Natural killer cell treated with Interleukin-12 subunit alpha and Interleukin-12 subunit beta and Interleukin-15 and Interleukin-18, amount 100 ng/mL, for 72 hours (primary cell): ENCODE measurements around the gene RWDD4. TPM values are rescaled to one million over a fixed set of nuclear protein-coding genes. Genes with fewer than 3 reads are reported as not detected.
"Not testable (repeated sequence)": the region's sequence is repeated elsewhere in the genome, so short reads cannot be mapped to it uniquely, and the experiment has no call there.

Source experiments
- ATAC-seq, 2 donors: fragments of 150-1000 bp; cut with Tn5 transposase in 1 of 2; sonication (Bioruptor Pico), chemical (Tn5 transposase) in 1 of 2; 2 replicates each; pipeline ENCODE4 v1.10.0; 2021
- DNase-seq: peaks from one replicate; pipeline ENCODE4 v3.0.0; 2022; ENCODE audit warnings: low spot score
- H3K27ac Mint-ChIP-seq, 2 donors: 1 replicate in 1 of 2; 2 replicates in 1 of 2; pipeline ENCODE4 v1.8.0; 2022; ENCODE audit warnings: mixed read lengths in 2 of 2, mild to moderate bottlenecking in 1 of 2, moderate library complexity in 1 of 2
- H3K27me3 Mint-ChIP-seq, 2 donors: 1 replicate in 1 of 2; 2 replicates in 1 of 2; pipeline ENCODE4 v1.8.0; 2022; ENCODE audit warnings: mixed read lengths in 2 of 2
- H3K36me3 Mint-ChIP-seq: one replicate; pipeline ENCODE4 v1.8.0; 2022; ENCODE audit warnings: mixed read lengths
- H3K4me1 Mint-ChIP-seq, 2 donors: 1 replicate in 1 of 2; 2 replicates in 1 of 2; pipeline ENCODE4 v1.8.0; 2022; ENCODE audit warnings: low read depth in 2 of 2, mixed read lengths in 2 of 2, mild to moderate bottlenecking in 1 of 2
- H3K4me3 Mint-ChIP-seq: one replicate; pipeline ENCODE4 v1.8.0; 2022; ENCODE audit warnings: mixed read lengths
- H3K9me3 Mint-ChIP-seq: 2 replicates; pipeline ENCODE4 v1.8.0; 2022; ENCODE audit warnings: mixed read lengths
- total RNA-seq, 2 donors: library from RNA; stranded (reverse); gene quantifications; one replicate each; pipeline ENCODE4 v1.2.3, GENCODE V29; 2022

RWDD4 gene
- total RNA-seq, 2 donors from 2014 or later, result 16.8 to 32.4 TPM

DNA sequence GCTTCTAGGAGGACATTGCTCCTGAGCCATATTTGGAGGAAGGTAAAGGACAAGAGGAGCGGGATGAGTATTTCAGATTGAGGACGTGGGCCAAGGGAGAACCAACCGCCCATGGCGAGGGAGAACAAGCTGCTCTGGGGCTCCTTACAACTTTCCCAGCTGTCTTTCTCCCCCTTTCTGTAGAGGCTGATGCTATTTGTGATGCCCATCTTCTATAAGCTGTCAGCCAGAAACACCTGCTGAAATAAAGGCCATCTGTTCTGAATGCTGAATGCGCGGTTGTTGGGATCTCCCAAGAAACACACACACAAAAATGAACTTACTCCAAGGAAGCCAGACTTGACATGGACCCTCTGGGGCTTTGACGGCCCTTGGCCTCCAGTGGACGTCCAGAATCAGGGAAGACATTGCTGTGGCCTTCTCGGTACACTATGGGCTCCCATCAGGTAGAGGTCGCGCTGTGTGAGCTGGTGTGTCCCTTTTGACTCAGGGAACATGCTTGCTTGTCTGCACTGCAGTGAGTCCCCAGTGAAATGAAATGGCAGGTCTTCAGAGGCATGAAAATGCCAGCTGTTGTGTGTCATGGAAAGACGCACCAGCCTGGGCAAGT, 30.9 kb downstream of the RWDD4 start:
- Mint-ChIP-seq H3K36me3 (no peaks in the 10 kb centered on the region), H3K4me3 (no peak overlapping the region), H3K4me1 (no peaks in the 10 kb centered on the region), H3K27ac (no peak overlapping the region), H3K27me3 (no peaks in the 10 kb centered on the region), H3K9me3 (no peaks in the 10 kb centered on the region)
- no peak for DNase-seq
- ATAC-seq, result peak in 1 of 2 donors; percentile 31

GRCh38 chr4:183627286-183627685, 31.7 kb downstream of the RWDD4 start:
- peak in 1 of 2 donors; percentile 32 for ATAC-seq
- H3K27me3 Mint-ChIP-seq, H3K4me3 Mint-ChIP-seq, DNase-seq, H3K4me1 Mint-ChIP-seq, H3K9me3 Mint-ChIP-seq, H3K27ac Mint-ChIP-seq, H3K36me3 Mint-ChIP-seq: not testable (repeated sequence)

- H3K27ac Mint-ChIP-seq, result no peak overlapping the region
- H3K27me3 Mint-ChIP-seq, result peaks cover 0 to 5% of the 10 kb centered on the region in 2 donors
- no peaks in the 10 kb centered on the region for H3K36me3 Mint-ChIP-seq
- H3K9me3 Mint-ChIP-seq, result no peaks in the 10 kb centered on the region
- no peaks in the 10 kb centered on the region for H3K4me1 Mint-ChIP-seq
- no peak for ATAC-seq
- no peak for DNase-seq
- no peak overlapping the region for H3K4me3 Mint-ChIP-seq
These were observed 32.8 kb downstream of the RWDD4 start for GRCh38 chr4:183626168-183626567.

DNA sequence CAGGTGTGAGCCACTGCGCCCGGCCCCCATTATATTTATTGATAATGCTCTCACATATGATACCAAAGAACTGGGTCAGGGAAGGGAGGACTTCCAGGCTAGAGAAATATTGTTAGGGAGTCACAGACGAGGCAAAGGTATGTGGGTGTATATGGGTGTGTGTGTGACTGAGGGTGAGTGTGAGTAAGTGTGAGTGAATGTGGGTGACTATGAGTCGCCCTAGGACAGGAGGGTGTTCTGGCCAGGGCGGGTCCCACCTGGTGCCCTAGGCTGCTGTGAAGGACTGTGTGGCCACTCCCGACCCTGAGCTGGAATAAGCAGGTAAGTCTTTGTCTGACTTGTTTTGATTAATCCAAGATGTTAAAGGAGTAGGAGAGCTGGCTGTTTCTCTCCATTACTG, 34.4 kb downstream of the RWDD4 start:
- Mint-ChIP-seq H3K27me3 (peaks cover 6 to 8% of the 10 kb centered on the region in 2 donors), H3K4me1 (no peaks in the 10 kb centered on the region), H3K9me3 (no peaks in the 10 kb centered on the region), H3K27ac (no peak overlapping the region), H3K4me3 (no peak overlapping the region), H3K36me3 (no peaks in the 10 kb centered on the region)
- ATAC-seq, result peak in 1 of 2 donors; percentile 40
- DNase-seq, result no peak

DNA sequence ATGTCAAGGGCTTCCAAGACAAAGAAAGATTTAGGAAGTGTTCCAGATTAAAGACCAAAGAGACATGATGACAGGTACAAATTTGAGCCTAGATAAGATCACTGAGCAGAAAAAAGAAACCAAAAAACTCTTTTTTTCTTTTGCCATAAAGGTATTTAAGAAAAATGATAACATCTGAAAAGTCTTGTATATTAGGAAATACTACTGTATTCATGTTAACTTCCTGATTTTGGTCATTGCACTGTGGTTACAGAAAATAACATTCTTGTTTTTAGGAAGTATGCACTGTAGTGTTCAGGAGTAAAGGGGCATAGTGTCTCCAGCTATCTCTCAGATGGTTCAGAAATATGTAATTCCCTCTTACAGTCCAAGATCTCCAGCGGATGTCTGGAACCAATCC, 37.1 kb downstream of the RWDD4 start:
- DNase-seq (no peak), ATAC-seq (no peak)

GRCh38 chr4:183620421-183620820, 38.6 kb downstream of the RWDD4 start:
- no peak overlapping the region for H3K4me3 Mint-ChIP-seq
- H3K36me3 Mint-ChIP-seq, result no peaks in the 10 kb centered on the region
- H3K27me3 Mint-ChIP-seq, result peaks cover 8 to 13% of the 10 kb centered on the region in 2 donors
- no peaks in the 10 kb centered on the region for H3K9me3 Mint-ChIP-seq
- no peak for ATAC-seq
- DNase-seq, result no peak
- H3K27ac Mint-ChIP-seq, result no peak overlapping the region
- H3K4me1 Mint-ChIP-seq, result no peaks in the 10 kb centered on the region

More for the DNA sequence above, 37.1 kb downstream of the RWDD4 start:
- Mint-ChIP-seq H3K36me3 (no peaks in the 10 kb centered on the region), H3K4me3 (no peak overlapping the region), H3K27me3 (peaks cover 8 to 12% of the 10 kb centered on the region in 2 donors), H3K4me1 (no peaks in the 10 kb centered on the region), H3K9me3 (no peaks in the 10 kb centered on the region), H3K27ac (no peak overlapping the region)

DNA sequence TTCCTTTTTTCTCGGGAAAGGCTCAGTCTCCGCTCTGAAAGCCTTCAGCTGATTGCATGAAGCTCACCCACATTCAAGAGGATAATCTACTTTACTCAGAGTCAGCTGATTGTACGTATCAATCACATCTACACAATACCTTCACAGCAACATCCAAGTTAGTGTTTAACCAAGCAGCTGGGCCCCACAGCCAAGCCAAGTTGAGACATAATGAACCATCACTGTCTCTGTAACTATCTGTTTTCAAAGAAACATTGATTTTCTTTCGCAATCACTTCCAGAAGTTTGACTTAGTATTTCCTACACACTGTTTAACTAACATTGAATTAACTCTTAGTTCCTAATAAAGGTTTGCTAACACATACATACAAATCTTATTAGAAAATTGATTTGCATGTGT, 40.3 kb downstream of the RWDD4 start:
- DNase-seq (no peak), ATAC-seq (no peak)
- H3K36me3 Mint-ChIP-seq, result no peaks in the 10 kb centered on the region
- H3K27ac Mint-ChIP-seq, result no peak overlapping the region
- H3K9me3 Mint-ChIP-seq, result no peaks in the 10 kb centered on the region
- H3K4me3 Mint-ChIP-seq, result no peak overlapping the region
- H3K4me1 Mint-ChIP-seq, result no peaks in the 10 kb centered on the region
- peaks cover 11 to 13% of the 10 kb centered on the region in 2 donors for H3K27me3 Mint-ChIP-seq

DNA sequence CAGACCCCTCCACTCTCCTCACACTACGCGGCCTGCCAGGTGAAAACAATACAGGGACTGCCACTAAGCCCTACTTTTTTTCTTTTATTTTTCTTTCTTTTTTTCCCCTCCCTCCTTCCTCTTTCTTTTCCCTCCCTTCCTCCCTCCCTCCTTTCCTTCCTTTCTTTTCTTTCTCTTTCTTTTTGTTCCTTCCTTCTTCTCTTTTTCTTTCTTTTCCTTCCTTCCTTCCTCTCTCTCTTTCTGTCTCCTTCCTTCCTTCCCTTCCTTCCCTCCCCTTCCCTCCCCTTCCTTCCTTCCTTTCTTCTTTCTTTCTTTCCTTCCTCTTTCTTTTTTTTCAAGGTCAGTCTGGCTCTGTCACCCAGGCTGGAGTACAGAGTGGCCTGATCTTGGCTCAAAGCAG, 41.9 kb downstream of the RWDD4 start:
- no peak for DNase-seq
- Mint-ChIP-seq H3K9me3 (no peaks in the 10 kb centered on the region), H3K27me3 (peaks cover 10 to 13% of the 10 kb centered on the region in 2 donors), H3K4me3 (no peak overlapping the region), H3K4me1 (no peaks in the 10 kb centered on the region), H3K36me3 (no peaks in the 10 kb centered on the region), H3K27ac (no peak overlapping the region)
- ATAC-seq, result no peak

GRCh38 chr4:183612329-183613250, 46.4 kb downstream of the RWDD4 start:
- Mint-ChIP-seq H3K36me3 (no peaks in the 10 kb centered on the region), H3K27ac (no peak overlapping the region), H3K4me3 (no peak overlapping the region), H3K4me1 (no peaks in the 10 kb centered on the region), H3K27me3 (peaks cover 6 to 7% of the 10 kb centered on the region in 2 donors), H3K9me3 (no peaks in the 10 kb centered on the region)
- ATAC-seq (peak; percentile 27 to 52), DNase-seq (no peak)

DNA sequence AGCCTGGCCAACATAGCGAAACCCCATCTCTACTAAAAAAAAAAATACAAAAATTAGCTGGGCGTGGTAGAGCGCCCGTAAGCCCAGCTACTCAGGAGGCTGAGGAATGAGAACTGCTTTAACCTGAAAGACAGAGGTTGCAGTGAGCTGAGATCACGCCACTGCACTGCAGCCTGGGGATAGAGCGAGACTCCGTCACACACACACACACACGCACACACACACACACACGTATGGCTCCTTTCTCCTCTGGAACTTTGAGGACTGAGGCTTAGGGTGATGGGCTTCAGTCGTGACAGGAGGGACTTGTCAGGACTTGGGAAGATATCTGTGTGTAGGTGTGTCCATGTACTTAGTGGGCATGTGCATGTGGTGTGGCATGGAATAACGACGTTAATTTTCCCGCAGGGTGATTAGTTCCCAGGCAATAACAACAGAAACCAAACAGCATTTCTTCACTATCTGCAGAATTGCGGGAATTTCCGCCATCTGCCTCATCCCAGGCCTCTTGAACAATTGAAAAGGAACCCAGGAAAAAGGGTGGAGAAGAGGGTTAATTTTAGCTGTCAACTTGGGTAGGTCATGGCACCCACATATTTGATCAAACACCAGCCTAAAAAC, 47.7 kb downstream of the RWDD4 start:
- H3K4me3 Mint-ChIP-seq, result no peak overlapping the region

DNA sequence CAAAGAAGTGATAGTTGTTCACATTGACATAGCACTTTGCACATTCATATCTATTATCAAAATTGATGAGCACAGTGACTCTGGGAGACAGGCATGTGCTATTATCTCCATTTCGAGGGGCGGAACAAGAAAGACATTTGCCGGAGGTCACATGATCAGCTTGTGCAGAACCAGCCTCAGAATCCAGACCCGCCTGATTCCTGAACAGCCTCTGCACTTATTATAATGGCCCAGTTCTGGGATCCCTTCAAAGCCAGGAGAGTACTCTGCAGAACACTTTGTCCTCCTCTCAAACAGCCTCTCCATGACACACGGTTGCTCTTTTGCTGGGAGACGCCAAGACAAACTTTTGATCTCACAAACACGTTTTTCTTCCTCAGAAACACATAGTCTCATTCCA, 48.4 kb downstream of the RWDD4 start:
- no peaks in the 10 kb centered on the region for H3K4me1 Mint-ChIP-seq
- H3K27ac Mint-ChIP-seq, result no peak overlapping the region
- peaks cover 0 to 6% of the 10 kb centered on the region in 2 donors for H3K27me3 Mint-ChIP-seq
- no peaks in the 10 kb centered on the region for H3K9me3 Mint-ChIP-seq
- H3K36me3 Mint-ChIP-seq, result no peaks in the 10 kb centered on the region
- DNase-seq, result no peak
- H3K4me3 Mint-ChIP-seq, result no peak overlapping the region
- ATAC-seq, result no peak

More for the DNA sequence above, 47.7 kb downstream of the RWDD4 start:
- Mint-ChIP-seq H3K36me3 (no peaks in the 10 kb centered on the region), H3K4me1 (no peaks in the 10 kb centered on the region), H3K27me3 (peaks cover 0 to 6% of the 10 kb centered on the region in 2 donors), H3K27ac (no peak overlapping the region), H3K9me3 (no peaks in the 10 kb centered on the region)
- DNase-seq, result no peak
- ATAC-seq, result no peak

DNA sequence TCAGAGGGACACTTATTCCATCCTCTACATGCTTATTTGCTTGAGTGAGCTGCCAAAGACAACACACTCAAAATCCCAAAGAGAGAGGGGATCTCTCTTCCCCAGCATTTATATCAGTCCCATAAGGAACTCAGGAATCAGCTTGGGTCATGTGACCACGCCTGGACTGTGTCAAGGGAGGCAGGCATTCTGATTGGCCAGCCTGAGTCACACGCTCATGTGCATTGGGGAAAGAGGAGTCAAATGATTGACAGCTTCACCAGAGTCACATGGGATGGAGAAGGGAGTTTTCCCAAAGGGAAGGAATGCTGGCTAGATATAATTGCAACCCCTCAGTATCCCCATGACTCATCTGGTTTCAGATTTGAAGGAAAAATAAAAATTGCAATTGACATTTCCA, 49.0 kb downstream of the RWDD4 start:
- Mint-ChIP-seq H3K36me3 (no peaks in the 10 kb centered on the region), H3K4me3 (no peak overlapping the region), H3K27me3 (peaks cover 0 to 6% of the 10 kb centered on the region in 2 donors), H3K9me3 (no peaks in the 10 kb centered on the region), H3K27ac (no peak overlapping the region), H3K4me1 (no peaks in the 10 kb centered on the region)
- ATAC-seq, result no peak
- no peak for DNase-seq

DNA sequence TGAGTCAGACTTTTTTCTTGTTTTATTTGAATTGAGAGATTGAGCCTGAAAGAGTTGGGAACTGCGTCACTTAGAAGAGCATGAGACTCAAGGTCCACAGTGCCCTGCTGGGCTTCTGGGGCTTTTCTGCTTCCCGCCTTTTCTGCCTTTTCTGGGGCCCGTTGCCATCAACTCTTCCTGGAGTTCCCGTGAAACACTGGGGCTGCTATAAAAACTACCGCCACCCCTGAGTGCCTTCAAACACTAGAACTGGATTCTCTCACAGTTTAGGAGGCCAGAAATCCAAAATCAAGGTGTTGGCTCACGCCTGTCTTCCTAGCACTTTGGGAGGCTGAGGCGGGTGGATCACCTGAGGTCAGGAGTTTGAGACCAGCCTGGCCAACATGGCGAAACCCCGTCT, 49.8 kb downstream of the RWDD4 start:
- H3K27ac Mint-ChIP-seq, result no peak overlapping the region
- peaks cover 0 to 3% of the 10 kb centered on the region in 2 donors for H3K27me3 Mint-ChIP-seq
- ATAC-seq (no peak), DNase-seq (no peak)
- no peak overlapping the region for H3K4me3 Mint-ChIP-seq
- H3K9me3 Mint-ChIP-seq, result no peaks in the 10 kb centered on the region
- H3K4me1 Mint-ChIP-seq, result no peaks in the 10 kb centered on the region
- H3K36me3 Mint-ChIP-seq, result no peaks in the 10 kb centered on the region

GRCh38 chr4:183607894-183608293, 51.1 kb downstream of the RWDD4 start:
- H3K4me1 Mint-ChIP-seq, result no peaks in the 10 kb centered on the region
- H3K27ac Mint-ChIP-seq, result no peak overlapping the region
- H3K36me3 Mint-ChIP-seq, result no peaks in the 10 kb centered on the region
- peaks cover 0 to 2% of the 10 kb centered on the region in 2 donors for H3K27me3 Mint-ChIP-seq
- DNase-seq, result no peak
- H3K9me3 Mint-ChIP-seq, result no peaks in the 10 kb centered on the region
- H3K4me3 Mint-ChIP-seq, result no peak overlapping the region
- ATAC-seq, result no peak
